GM12878 (cell line): Measurements from ENCODE around the gene TMEM11. TPM values are rescaled to one million over a fixed set of nuclear protein-coding genes. Genes with fewer than 3 reads are reported as not detected.

ENCODE experiments used
- ATAC-seq: fragments of 200-7000 bp; cut with Tn5 transposase; 3 replicates; pipeline ENCODE4 v1.9.1; 2020; ENCODE audit warnings: mild to moderate bottlenecking, moderate library complexity
- BruUV-seq: library from RNA; stranded (reverse); fragments of 400-500 nt; replicated peaks from 2 replicates; lab custom pipeline; 2021; lab: Mats Ljungman, UMichigan
- CTCF ChIA-PET: fragments of 300-600 bp; sonication (Branson Sonifier 250); formaldehyde crosslinking; extraction: SDS; loops from one replicate; lab custom pipeline; 2021; ENCODE audit warnings: inconsistent platforms; lab: Yijun Ruan, JAX
- POLR2A ChIA-PET: fragments of 350-600 bp; formaldehyde crosslinking; extraction: SDS; loops from one replicate; lab custom pipeline; 2021; ENCODE audit warnings: inconsistent platforms; lab: Charles Lee
- RAD21 ChIA-PET: fragments of 300-600 bp; sonication (Branson Sonifier 250); formaldehyde crosslinking; loops from one replicate; lab custom pipeline; 2023; ENCODE audit warnings: antibody characterized with exemption; ENCODE audit not compliant: unreplicated experiment; lab: Charles Lee
- SMC1A ChIA-PET: fragments of 300-600 bp; sonication (Branson Sonifier 250); formaldehyde crosslinking; loops from one replicate; lab custom pipeline; 2023; ENCODE audit not compliant: unreplicated experiment, uncharacterized antibody; lab: Charles Lee
- DNase-seq: peaks from one replicate; pipeline ENCODE4 v3.0.0-alpha.2; 2011; ENCODE audit warnings: low read depth, low spot score
- FAIRE-seq: peaks from 3 replicates; lab custom pipeline; 2011; peaks lifted over from hg19 to GRCh38; lab: Jason Lieb, UNC
- H2AFZ ChIP-seq: 2 replicates; pipeline ENCODE4 v1.6.0; 2011; ENCODE audit warnings: low read depth, low read length, control low read depth; ENCODE audit not compliant: control insufficient read depth
- H3K27ac ChIP-seq: 2 replicates; pipeline ENCODE4 v1.5.1; 2011; ENCODE audit warnings: control low read depth; ENCODE audit not compliant: control insufficient read depth, insufficient read depth
- H3K27me3 ChIP-seq, 2 experiments: replicated peaks in 1 of 2; 2 replicates each; pipeline versions ENCODE4 v1.6.0 to v1.6.1; 2011; ENCODE audit warnings: low read length in 1 of 2; ENCODE audit not compliant: control insufficient read depth in 2 of 2, insufficient read depth in 2 of 2
- H3K36me3 ChIP-seq, 2 experiments: 2 replicates each; pipeline ENCODE4 v1.5.1; 2011; ENCODE audit warnings: low read length in 1 of 2; ENCODE audit not compliant: control insufficient read depth in 2 of 2, insufficient read depth in 2 of 2
- H3K4me1 ChIP-seq: 2 replicates; pipeline ENCODE4 v1.6.1; 2011; ENCODE audit warnings: mild to moderate bottlenecking, low read length, moderate library complexity, mixed read lengths; ENCODE audit not compliant: control insufficient read depth, insufficient read depth
- H3K4me2 ChIP-seq: 2 replicates; pipeline ENCODE4 v1.6.0; 2011; ENCODE audit warnings: control low read depth; ENCODE audit not compliant: control insufficient read depth, insufficient read depth
- H3K4me3 ChIP-seq: fragments of 200-600 bp; sonication (generic); 2 replicates; pipeline ENCODE4 v1.5.1; 2016
- H3K79me2 ChIP-seq: 2 replicates; pipeline ENCODE4 v1.6.0; 2011; ENCODE audit warnings: low read length; ENCODE audit not compliant: control insufficient read depth, insufficient read depth
- H3K9ac ChIP-seq: 2 replicates; pipeline ENCODE4 v1.8.0; 2011; ENCODE audit warnings: low read length, control low read depth, mixed read lengths; ENCODE audit not compliant: control insufficient read depth, insufficient read depth
- H3K9me3 ChIP-seq: replicated peaks from 3 replicates; pipeline ENCODE4 v1.5.1; 2011; ENCODE audit warnings: mild to moderate bottlenecking, low read length; ENCODE audit not compliant: control insufficient read depth, insufficient read depth
- H4K20me1 ChIP-seq: 2 replicates; pipeline ENCODE4 v1.6.0; 2011; ENCODE audit not compliant: control insufficient read depth, insufficient read depth
- CREM ChIP-seq: IDR thresholded peaks from 2 replicates; pipeline ENCODE4 v1.6.1; 2014; ENCODE audit warnings: antibody characterized with exemption, low read depth
- E2F8 ChIP-seq: fragments of 450-650 bp; IDR thresholded peaks from 2 replicates; pipeline ENCODE4 v1.6.1; 2018; ENCODE audit warnings: mild to moderate bottlenecking, low read depth, moderate library complexity; ENCODE audit not compliant: partially characterized antibody
- IKZF1 ChIP-seq: fragments of 450-650 bp; conservative IDR thresholded peaks from 2 replicates; pipeline ENCODE4 v1.6.1; 2017; ENCODE audit warnings: antibody characterized with exemption, mild to moderate bottlenecking
- KAT2A ChIP-seq: conservative IDR thresholded peaks from 2 replicates; pipeline ENCODE4 v1.6.1; 2011; ENCODE audit warnings: low read depth, low read length; ENCODE audit not compliant: control insufficient read depth
- NR2F1 ChIP-seq: fragments of 450-650 bp; conservative IDR thresholded peaks from 2 replicates; pipeline ENCODE4 v1.6.1; 2017; ENCODE audit warnings: mild to moderate bottlenecking
- WGBS: methylation state at CpG from one replicate; pipeline ENCODE4 v1.1.6; 2016; ENCODE audit warnings: low lambda C conversion rate; ENCODE audit not compliant: insufficient replicate concordance, insufficient coverage; ENCODE audit errors: missing lambda C conversion rate; 5-methylcytosine and 5-hydroxymethylcytosine counted together
- in situ Hi-C: fragments of 300-500 bp; cut with MboI; formaldehyde crosslinking; loops from 9 replicates; pipeline ENCODE4 v1.14.3; 2018; ENCODE audit warnings: mixed read lengths
- intact Hi-C: fragments of 100-400 bp; cut with micrococcal nuclease; formaldehyde crosslinking; loops from one replicate; pipeline ENCODE4 v1.14.2; 2022; ENCODE audit not compliant: unreplicated experiment
- polyA plus RNA-seq, 11 experiments: library from polyadenylated mRNA; depleted of rRNA in 4 of 11; unstranded in 6 of 11; stranded (reverse) in 5 of 11; fragments of >200 nt; fragmentation: Nextera tagmentation in 4 of 11; fragmentation: Illumina TruSeq in 1 of 11; extraction: Ambion mirVana in 4 of 11; extraction: Trizol in 1 of 11; gene quantifications; 1 replicate in 1 of 11; 2 replicates in 10 of 11; pipeline versions ENCODE4 v1.2.1 to v1.2.3, GENCODE V29; 2011 to 2016; ENCODE audit warnings: inconsistent platforms in 2 of 11, missing spikeins in 2 of 11, low read depth in 1 of 11
- total RNA-seq, 4 experiments: library from RNA; depleted of rRNA in 3 of 4; stranded (reverse); fragments of >200 nt in 3 of 4; fragmentation: Illumina TruSeq in 1 of 4; extraction: Trizol in 1 of 4; gene quantifications; 2 replicates each; pipeline versions ENCODE4 v1.2.1 to v1.2.3, GENCODE V29; 2013 to 2021
- TF ChIP-seq, protein P1 (sequence below), 3 experiments: IDR thresholded peaks in 2 of 3; conservative IDR thresholded peaks in 1 of 3; 2 replicates each; pipeline ENCODE4 v1.5.1; 2011; ENCODE audit warnings: low read depth in 3 of 3, low read length in 3 of 3, mild to moderate bottlenecking in 3 of 3, control low read depth in 2 of 3, moderate library complexity in 2 of 3, inconsistent platforms in 1 of 3, mixed read lengths in 1 of 3; ENCODE audit not compliant: control insufficient read depth in 2 of 3, insufficient read depth in 1 of 3; ENCODE audit errors: extremely low read depth in 1 of 3
- TF ChIP-seq, protein P2 (sequence below): fragments of 450-650 bp; IDR thresholded peaks from 2 replicates; pipeline ENCODE4 v1.6.1; 2017; ENCODE audit warnings: low read depth, mild to moderate bottlenecking, moderate library complexity

TMEM11 gene
- total and polyA plus RNA-seq, 10 of the 15 experiments (the other 5 are each of a cell fraction or from before 2014, with no cell fraction given) = 14.4 to 63.4 (median 27.2) TPM

DNA sequence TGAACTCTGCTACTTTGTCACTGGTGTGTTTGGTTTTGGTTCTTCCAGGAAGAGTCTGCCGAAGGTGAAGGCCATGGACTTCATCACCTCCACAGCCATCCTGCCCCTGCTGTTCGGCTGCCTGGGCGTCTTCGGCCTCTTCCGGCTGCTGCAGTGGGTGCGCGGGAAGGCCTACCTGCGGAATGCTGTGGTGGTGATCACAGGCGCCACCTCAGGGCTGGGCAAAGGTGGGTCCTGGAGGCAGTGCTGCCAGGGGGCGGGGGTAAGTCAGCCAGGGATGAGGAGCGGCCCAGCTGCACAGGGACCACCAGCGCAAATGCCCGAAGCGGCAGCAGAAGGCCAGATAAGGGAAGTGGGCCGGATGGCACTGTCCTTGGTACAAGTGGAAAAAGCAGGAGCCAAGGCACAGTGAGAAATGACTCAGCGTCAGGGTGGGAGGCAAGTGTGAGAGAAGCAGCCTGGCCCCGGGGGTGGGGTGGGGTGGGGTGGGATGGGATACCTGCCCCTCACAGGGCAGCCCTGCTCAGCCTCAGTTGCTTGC is 41.9 kb downstream of the TMEM11 start:
- no peak overlapping the region for H2AFZ ChIP-seq
- peak overlapping the region; percentile 14; the same call in 1 of the 2 replicates for H3K4me3 ChIP-seq
- in situ Hi-C loops = no loop called here
- H3K79me2 ChIP-seq = no peaks in the 10 kb centered on the region
- no peaks in the 10 kb centered on the region for H3K27me3 ChIP-seq
- peaks cover 4 to 7% of the 10 kb centered on the region in 2 experiments; a peak in 3 of 4 replicates for H3K36me3 ChIP-seq
- ChIA-PET CTCF (no interaction called here), POLR2A (no interaction called here), SMC1A (no interaction called here), RAD21 (no interaction called here)
- no peak for ATAC-seq
- 0 out of 2 replicates have a peak overlapping the region, but pooled peaks have one; percentile 32 for H3K9ac ChIP-seq
- H3K4me1 ChIP-seq = peaks cover 14% of the 10 kb centered on the region
- H4K20me1 ChIP-seq = no peaks in the 10 kb centered on the region
- H3K9me3 ChIP-seq = no peaks in the 10 kb centered on the region
- peak overlapping the region; percentile 86 for H3K4me2 ChIP-seq
- FAIRE-seq = no peak
- 91% methylated on average over 15 of the region's 17 CpGs for WGBS
- BruUV-seq = no TSS peak
- intact Hi-C loops = loop anchor here (2.0 kb wide), 1 partner anchor 45 kb away; the partner anchor contains the start of gene DHRS7B
- no peak for TF ChIP-seq KAT2A
- TF ChIP-seq, protein P1, sequence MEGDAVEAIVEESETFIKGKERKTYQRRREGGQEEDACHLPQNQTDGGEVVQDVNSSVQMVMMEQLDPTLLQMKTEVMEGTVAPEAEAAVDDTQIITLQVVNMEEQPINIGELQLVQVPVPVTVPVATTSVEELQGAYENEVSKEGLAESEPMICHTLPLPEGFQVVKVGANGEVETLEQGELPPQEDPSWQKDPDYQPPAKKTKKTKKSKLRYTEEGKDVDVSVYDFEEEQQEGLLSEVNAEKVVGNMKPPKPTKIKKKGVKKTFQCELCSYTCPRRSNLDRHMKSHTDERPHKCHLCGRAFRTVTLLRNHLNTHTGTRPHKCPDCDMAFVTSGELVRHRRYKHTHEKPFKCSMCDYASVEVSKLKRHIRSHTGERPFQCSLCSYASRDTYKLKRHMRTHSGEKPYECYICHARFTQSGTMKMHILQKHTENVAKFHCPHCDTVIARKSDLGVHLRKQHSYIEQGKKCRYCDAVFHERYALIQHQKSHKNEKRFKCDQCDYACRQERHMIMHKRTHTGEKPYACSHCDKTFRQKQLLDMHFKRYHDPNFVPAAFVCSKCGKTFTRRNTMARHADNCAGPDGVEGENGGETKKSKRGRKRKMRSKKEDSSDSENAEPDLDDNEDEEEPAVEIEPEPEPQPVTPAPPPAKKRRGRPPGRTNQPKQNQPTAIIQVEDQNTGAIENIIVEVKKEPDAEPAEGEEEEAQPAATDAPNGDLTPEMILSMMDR (IDR thresholded peaks at IDR 0.05 in 2 of 3, conservative IDR thresholded peaks at IDR 0.05 in 1 of 3; ENCODE audit: control insufficient read depth in 2 of 3, extremely low read depth in 1 of 3, insufficient read depth in 1 of 3, low read depth in 3 of 3, low read length in 3 of 3) = no peak
- TF ChIP-seq CREM = no peak
- no peak for TF ChIP-seq E2F8
- TF ChIP-seq, protein P2, sequence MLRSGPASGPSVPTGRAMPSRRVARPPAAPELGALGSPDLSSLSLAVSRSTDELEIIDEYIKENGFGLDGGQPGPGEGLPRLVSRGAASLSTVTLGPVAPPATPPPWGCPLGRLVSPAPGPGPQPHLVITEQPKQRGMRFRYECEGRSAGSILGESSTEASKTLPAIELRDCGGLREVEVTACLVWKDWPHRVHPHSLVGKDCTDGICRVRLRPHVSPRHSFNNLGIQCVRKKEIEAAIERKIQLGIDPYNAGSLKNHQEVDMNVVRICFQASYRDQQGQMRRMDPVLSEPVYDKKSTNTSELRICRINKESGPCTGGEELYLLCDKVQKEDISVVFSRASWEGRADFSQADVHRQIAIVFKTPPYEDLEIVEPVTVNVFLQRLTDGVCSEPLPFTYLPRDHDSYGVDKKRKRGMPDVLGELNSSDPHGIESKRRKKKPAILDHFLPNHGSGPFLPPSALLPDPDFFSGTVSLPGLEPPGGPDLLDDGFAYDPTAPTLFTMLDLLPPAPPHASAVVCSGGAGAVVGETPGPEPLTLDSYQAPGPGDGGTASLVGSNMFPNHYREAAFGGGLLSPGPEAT = no peak
- 0 out of 2 replicates have a peak, but pooled peaks have one; percentile 4 for TF ChIP-seq IKZF1
- no peak for TF ChIP-seq NR2F1
- peak overlapping the region; percentile 73 for H3K27ac ChIP-seq
- DNase-seq = no peak
